ENCODE results near the gene PNRC1. TPM values are rescaled to one million over a fixed set of nuclear protein-coding genes. Genes with fewer than 3 reads are reported as not detected.
"Not testable (repeated sequence)": the region's sequence is repeated elsewhere in the genome, so short reads cannot be mapped to it uniquely, and the experiment has no call there.

The PNRC1 gene
- total RNA-seq, 1 donor from 2014 or later = 135 TPM

DNA sequence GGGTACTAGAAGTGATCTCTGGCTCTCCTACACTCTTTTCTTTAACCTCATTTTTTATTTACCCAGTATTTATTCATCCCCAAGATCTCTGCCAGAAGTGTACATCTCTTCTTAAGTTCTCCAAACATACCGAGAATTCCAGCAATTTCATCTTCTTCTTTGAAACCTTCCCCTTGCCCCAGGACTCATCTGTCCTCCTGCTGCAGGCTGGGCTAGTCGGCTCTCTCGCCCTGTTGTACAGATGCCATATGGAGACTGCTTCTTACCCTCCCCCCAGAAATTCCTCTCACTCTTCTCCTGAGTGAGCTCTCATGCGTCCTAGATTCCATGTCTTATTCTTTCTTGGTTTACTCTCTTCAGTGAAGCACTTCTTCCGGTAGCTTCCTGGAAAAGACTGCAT, 21.9 kb upstream of the PNRC1 start:
- no peak overlapping the region for H3K27ac Mint-ChIP-seq (ENCODE audit: unreplicated experiment)
- TF ChIP-seq, protein P1, sequence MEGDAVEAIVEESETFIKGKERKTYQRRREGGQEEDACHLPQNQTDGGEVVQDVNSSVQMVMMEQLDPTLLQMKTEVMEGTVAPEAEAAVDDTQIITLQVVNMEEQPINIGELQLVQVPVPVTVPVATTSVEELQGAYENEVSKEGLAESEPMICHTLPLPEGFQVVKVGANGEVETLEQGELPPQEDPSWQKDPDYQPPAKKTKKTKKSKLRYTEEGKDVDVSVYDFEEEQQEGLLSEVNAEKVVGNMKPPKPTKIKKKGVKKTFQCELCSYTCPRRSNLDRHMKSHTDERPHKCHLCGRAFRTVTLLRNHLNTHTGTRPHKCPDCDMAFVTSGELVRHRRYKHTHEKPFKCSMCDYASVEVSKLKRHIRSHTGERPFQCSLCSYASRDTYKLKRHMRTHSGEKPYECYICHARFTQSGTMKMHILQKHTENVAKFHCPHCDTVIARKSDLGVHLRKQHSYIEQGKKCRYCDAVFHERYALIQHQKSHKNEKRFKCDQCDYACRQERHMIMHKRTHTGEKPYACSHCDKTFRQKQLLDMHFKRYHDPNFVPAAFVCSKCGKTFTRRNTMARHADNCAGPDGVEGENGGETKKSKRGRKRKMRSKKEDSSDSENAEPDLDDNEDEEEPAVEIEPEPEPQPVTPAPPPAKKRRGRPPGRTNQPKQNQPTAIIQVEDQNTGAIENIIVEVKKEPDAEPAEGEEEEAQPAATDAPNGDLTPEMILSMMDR (IDR thresholded peaks at IDR 0.05; ENCODE audit: unreplicated experiment) = no peak
- no peaks in the 10 kb centered on the region for H3K36me3 Mint-ChIP-seq (ENCODE audit: low read depth, unreplicated experiment)
- DNase-seq (ENCODE audit: low spot score) = no peak
- no peak overlapping the region for H3K4me3 Mint-ChIP-seq (ENCODE audit: unreplicated experiment)
- H3K27me3 Mint-ChIP-seq (ENCODE audit: unreplicated experiment) = no peaks in the 10 kb centered on the region
- no peaks in the 10 kb centered on the region for H3K9me3 Mint-ChIP-seq (ENCODE audit: unreplicated experiment)
- no peaks in the 10 kb centered on the region for H3K4me1 Mint-ChIP-seq (ENCODE audit: unreplicated experiment)

DNA sequence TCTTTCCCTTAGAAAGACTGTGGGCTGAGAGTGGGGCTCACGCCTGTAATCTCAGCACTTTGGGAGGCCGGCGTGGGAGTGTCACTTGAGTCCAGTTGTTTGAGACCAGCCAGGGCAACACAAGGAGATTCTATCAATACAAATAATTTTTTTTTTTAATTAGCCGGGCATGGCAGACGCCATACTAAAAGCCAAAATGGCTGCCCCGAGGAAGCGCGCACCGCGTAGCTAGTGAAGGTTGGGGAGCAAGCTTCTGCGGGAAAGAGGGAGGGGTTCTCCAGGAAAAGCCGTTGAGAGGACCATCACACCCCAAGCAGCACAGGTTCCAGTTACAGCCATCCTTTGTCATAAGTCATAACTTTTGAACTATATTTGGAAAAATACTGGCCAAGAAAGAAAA, 21.3 kb upstream of the PNRC1 start:
- Mint-ChIP-seq H3K9me3 (ENCODE audit: unreplicated experiment) (no peaks in the 10 kb centered on the region), H3K4me1 (ENCODE audit: unreplicated experiment) (no peaks in the 10 kb centered on the region), H3K36me3 (ENCODE audit: low read depth, unreplicated experiment) (no peaks in the 10 kb centered on the region), H3K27me3 (ENCODE audit: unreplicated experiment) (no peaks in the 10 kb centered on the region), H3K27ac (ENCODE audit: unreplicated experiment) (no peak overlapping the region), H3K4me3 (ENCODE audit: unreplicated experiment) (no peak overlapping the region)
- TF ChIP-seq, protein P1 (IDR thresholded peaks at IDR 0.05; ENCODE audit: unreplicated experiment) = no peak
- no peak for DNase-seq (ENCODE audit: low spot score)

DNA sequence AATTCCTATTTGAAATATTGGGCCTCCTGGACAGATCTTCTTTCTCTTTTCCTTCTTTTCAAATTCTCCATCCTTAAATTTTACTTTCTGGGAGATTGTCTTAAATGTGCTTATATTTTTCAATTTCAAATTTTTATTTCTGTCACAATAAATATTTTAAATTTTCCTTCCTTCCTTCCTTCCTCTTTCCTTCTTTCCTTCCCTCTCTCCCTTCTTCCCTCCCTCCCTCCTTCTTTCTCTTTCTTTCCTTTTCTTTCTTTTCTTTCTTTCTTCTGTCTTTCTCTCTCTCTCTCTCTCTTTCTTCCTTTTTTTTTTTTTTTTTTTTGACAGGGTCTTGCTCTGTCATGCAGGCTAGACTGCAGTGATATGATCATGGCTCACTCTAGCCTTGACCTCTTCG, 16.7 kb upstream of the PNRC1 start:
- Mint-ChIP-seq H3K27ac (ENCODE audit: unreplicated experiment) (no peak overlapping the region), H3K4me3 (ENCODE audit: unreplicated experiment) (no peak overlapping the region), H3K27me3 (ENCODE audit: unreplicated experiment) (peaks cover 4% of the 10 kb centered on the region), H3K9me3 (ENCODE audit: unreplicated experiment) (no peaks in the 10 kb centered on the region), H3K4me1 (ENCODE audit: unreplicated experiment) (no peaks in the 10 kb centered on the region), H3K36me3 (ENCODE audit: low read depth, unreplicated experiment) (no peaks in the 10 kb centered on the region)
- no peak for DNase-seq (ENCODE audit: low spot score)
- TF ChIP-seq, protein P1 (IDR thresholded peaks at IDR 0.05; ENCODE audit: unreplicated experiment) = no peak

DNA sequence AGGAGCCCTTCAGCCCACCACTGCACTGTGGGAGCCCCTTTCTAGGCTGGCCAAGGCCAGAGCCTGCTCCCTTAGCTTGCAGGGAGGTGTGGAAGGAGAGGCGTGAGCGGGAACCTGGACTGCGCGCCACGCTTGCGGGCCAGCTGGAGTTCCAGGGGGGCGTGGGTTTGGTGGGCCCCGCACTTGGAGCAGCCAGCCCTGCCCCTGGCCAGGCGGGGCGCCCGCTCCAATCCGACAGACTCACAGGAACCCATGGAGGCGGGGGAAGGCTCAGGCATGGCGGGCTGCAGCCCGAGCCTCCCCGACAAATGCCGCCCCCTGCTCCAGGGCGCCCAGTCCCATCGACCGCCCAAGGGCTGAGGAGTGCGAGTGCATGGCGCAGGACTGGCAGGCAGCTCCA, 15.6 kb upstream of the PNRC1 start:
- DNase-seq (ENCODE audit: low spot score); H3K27me3 Mint-ChIP-seq (ENCODE audit: unreplicated experiment); H3K36me3 Mint-ChIP-seq (ENCODE audit: low read depth, unreplicated experiment); H3K4me3 Mint-ChIP-seq (ENCODE audit: unreplicated experiment); H3K9me3 Mint-ChIP-seq (ENCODE audit: unreplicated experiment); H3K27ac Mint-ChIP-seq (ENCODE audit: unreplicated experiment); H3K4me1 Mint-ChIP-seq (ENCODE audit: unreplicated experiment): not testable (repeated sequence)

DNA sequence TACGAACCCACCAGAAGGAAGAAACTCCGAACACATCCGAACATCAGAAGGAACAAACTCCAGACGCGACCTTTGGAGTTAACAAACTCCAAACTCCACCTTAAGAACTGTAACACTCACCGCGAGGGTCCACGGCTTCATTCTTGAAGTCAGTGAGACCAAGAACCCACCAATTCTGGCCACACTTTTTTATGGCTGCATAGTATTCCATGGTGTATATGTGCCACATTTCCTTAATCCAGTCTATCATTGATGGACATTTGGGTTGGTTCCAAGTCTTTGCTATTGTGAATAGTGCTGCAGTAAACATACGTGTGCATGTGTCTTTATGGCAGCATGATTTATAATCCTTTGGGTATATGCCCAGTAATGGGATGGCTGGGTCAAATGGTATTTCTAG, 14.4 kb upstream of the PNRC1 start:
- not testable (repeated sequence) for H3K36me3 Mint-ChIP-seq (ENCODE audit: low read depth, unreplicated experiment); H3K4me1 Mint-ChIP-seq (ENCODE audit: unreplicated experiment); H3K4me3 Mint-ChIP-seq (ENCODE audit: unreplicated experiment); H3K27ac Mint-ChIP-seq (ENCODE audit: unreplicated experiment); H3K27me3 Mint-ChIP-seq (ENCODE audit: unreplicated experiment); DNase-seq (ENCODE audit: low spot score); H3K9me3 Mint-ChIP-seq (ENCODE audit: unreplicated experiment)

DNA sequence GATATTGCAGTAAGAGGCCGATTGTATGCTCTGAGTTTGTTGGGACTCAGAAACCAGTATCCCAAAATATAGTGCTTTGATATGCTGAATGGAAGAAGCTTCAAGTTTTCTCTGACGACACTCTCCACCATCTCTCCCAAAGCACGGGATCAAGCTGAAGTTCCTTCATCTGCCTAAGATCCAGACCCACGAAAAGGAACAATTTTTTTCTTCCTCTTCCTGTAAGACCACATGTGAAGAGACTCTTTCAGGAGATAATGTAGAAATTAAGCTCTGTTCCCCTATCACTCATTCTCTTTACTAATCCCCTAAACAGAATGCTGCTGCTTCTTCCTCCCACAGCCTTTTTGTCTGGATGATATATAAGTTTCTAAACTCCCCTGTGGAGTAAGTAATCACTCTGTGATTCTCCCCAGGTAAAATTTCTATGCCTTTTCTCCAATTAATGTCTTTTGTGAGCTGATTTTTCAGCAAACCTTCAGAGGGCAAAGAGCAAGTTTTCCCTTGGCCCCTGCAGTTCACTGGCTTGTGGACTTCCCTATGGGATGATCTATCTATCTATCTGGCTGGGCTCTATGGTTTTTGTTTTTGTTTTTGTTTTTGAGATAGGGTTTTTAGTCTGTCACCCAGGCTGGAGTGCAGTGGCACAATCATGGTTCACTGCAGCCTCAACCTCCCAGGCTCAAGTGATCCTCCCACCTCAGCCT, 13.5 kb upstream of the PNRC1 start:
- TF ChIP-seq, protein P1 (IDR thresholded peaks at IDR 0.05; ENCODE audit: unreplicated experiment) = no peak
- Mint-ChIP-seq H3K4me1 (ENCODE audit: unreplicated experiment) (no peaks in the 10 kb centered on the region), H3K4me3 (ENCODE audit: unreplicated experiment) (no peak overlapping the region), H3K27ac (ENCODE audit: unreplicated experiment) (no peak overlapping the region), H3K9me3 (ENCODE audit: unreplicated experiment) (no peaks in the 10 kb centered on the region), H3K36me3 (ENCODE audit: low read depth, unreplicated experiment) (no peaks in the 10 kb centered on the region), H3K27me3 (ENCODE audit: unreplicated experiment) (peaks cover 4% of the 10 kb centered on the region)
- no peak for DNase-seq (ENCODE audit: low spot score)

All from endothelial cell (in vitro differentiated cells).